Activated naive CD4-positive, alpha-beta T cell treated with anti-CD3 and anti-CD28 coated beads for 36 hours (primary cell): ENCODE data around the gene ACTL7B. TPM values are rescaled to one million over a fixed set of nuclear protein-coding genes. Genes with fewer than 3 reads are reported as not detected.
"Not testable (repeated sequence)": the region's sequence is repeated elsewhere in the genome, so short reads cannot be mapped to it uniquely, and the experiment has no call there.

Experiments
- CTCF ChIA-PET: fragments of 350-600 bp; sonication (Branson Sonifier 250); formaldehyde crosslinking; loops from one replicate; lab custom pipeline; 2021; ENCODE audit warnings: antibody characterized with exemption; lab: Charles Lee
- DNase-seq: peaks from one replicate; pipeline ENCODE4 v3.0.0-alpha.2; 2020
- H3K27ac Mint-ChIP-seq: one replicate; pipeline ENCODE4 v1.8.0; 2021; ENCODE audit warnings: mild to moderate bottlenecking, mixed read lengths
- H3K27me3 Mint-ChIP-seq: one replicate; pipeline ENCODE4 v1.8.0; 2021; ENCODE audit warnings: low read depth, mixed read lengths
- H3K36me3 Mint-ChIP-seq: one replicate; pipeline ENCODE4 v1.8.0; 2021; ENCODE audit warnings: low read depth, mixed read lengths
- H3K4me1 Mint-ChIP-seq: one replicate; pipeline ENCODE4 v1.8.0; 2021; ENCODE audit warnings: low read depth, mixed read lengths
- H3K4me3 Mint-ChIP-seq: one replicate; pipeline ENCODE4 v1.8.0; 2021; ENCODE audit warnings: mild to moderate bottlenecking, moderate library complexity, mixed read lengths
- H3K9me3 Mint-ChIP-seq: one replicate; pipeline ENCODE4 v1.8.0; 2021; ENCODE audit warnings: mixed read lengths
- intact Hi-C: fragments of 100-400 bp; cut with micrococcal nuclease; formaldehyde crosslinking; loops from one replicate; pipeline ENCODE4 v1.15.1; 2023
- total RNA-seq, 2 experiments: library from RNA; stranded (reverse); gene quantifications; one replicate each; pipeline ENCODE4 v1.2.3, GENCODE V29; 2021

Gene ACTL7B
- not detected for total RNA-seq

GRCh38 chr9:108855888-108856287 is at the start of gene ACTL7B:
Gene ACTL7B (minus strand): TSS chr9:108855986. CDS start chr9:108855930, 56 bp downstream.
- H3K27me3 Mint-ChIP-seq = no peaks in the 10 kb centered on the region
- DNase-seq = no peak
- CTCF ChIA-PET = no interaction called here

GRCh38 chr9:108905494-108905893 is 49.7 kb upstream of the ACTL7B start:
- no peak overlapping the region for H3K27ac Mint-ChIP-seq
- DNase-seq = no peak
- no peak overlapping the region for H3K4me3 Mint-ChIP-seq
- H3K27me3 Mint-ChIP-seq = no peaks in the 10 kb centered on the region
- CTCF ChIA-PET = no interaction called here
- no peaks in the 10 kb centered on the region for H3K4me1 Mint-ChIP-seq
- intact Hi-C loops = no loop called here
- H3K36me3 Mint-ChIP-seq = peaks cover 38% of the 10 kb centered on the region
- no peaks in the 10 kb centered on the region for H3K9me3 Mint-ChIP-seq

More at GRCh38 chr9:108855888-108856287, at the start of gene ACTL7B:
- no peaks in the 10 kb centered on the region for H3K36me3 Mint-ChIP-seq
- H3K9me3 Mint-ChIP-seq = no peaks in the 10 kb centered on the region
- no peaks in the 10 kb centered on the region for H3K4me1 Mint-ChIP-seq
- intact Hi-C loops = no loop called here
- H3K27ac Mint-ChIP-seq = no peak within 1 kb of the TSS
- no peak within 1 kb of the TSS for H3K4me3 Mint-ChIP-seq

- Mint-ChIP-seq H3K9me3 (no peaks in the 10 kb centered on the region), H3K4me1 (no peaks in the 10 kb centered on the region), H3K4me3 (no peak overlapping the region), H3K27ac (no peak overlapping the region), H3K36me3 (peaks cover 36% of the 10 kb centered on the region), H3K27me3 (no peaks in the 10 kb centered on the region)
- CTCF ChIA-PET = interaction anchor here (0.7 to 1.4 kb wide), 3 partner anchors 9 to 14 kb away, joined by 3 read pairs; no protein-coding TSS in a partner anchor
- intact Hi-C loops = no loop called here
- no peak for DNase-seq
These were observed 48.4 kb upstream of the ACTL7B start for GRCh38 chr9:108904161-108904560.

GRCh38 chr9:108903420-108904103 is 47.8 kb upstream of the ACTL7B start:
- H3K4me3 Mint-ChIP-seq = no peak overlapping the region
- no peak for DNase-seq
- CTCF ChIA-PET = no interaction called here
- no peaks in the 10 kb centered on the region for H3K4me1 Mint-ChIP-seq
- H3K27me3 Mint-ChIP-seq = no peaks in the 10 kb centered on the region
- H3K27ac Mint-ChIP-seq = no peak overlapping the region
- intact Hi-C loops = no loop called here
- H3K9me3 Mint-ChIP-seq = no peaks in the 10 kb centered on the region
- peaks cover 34% of the 10 kb centered on the region for H3K36me3 Mint-ChIP-seq

- Mint-ChIP-seq H3K4me1 (no peaks in the 10 kb centered on the region), H3K9me3 (no peaks in the 10 kb centered on the region), H3K36me3 (peaks cover 48% of the 10 kb centered on the region), H3K27me3 (no peaks in the 10 kb centered on the region), H3K27ac (no peak overlapping the region), H3K4me3 (no peak overlapping the region)
- CTCF ChIA-PET = interaction anchor here (1.3 to 1.4 kb wide), 2 partner anchors 9 to 21 kb away, joined by 3 to 4 read pairs; no protein-coding TSS in a partner anchor
- intact Hi-C loops = no loop called here
- DNase-seq = no peak
These were observed 44.4 kb upstream of the ACTL7B start for GRCh38 chr9:108900176-108900575.

GRCh38 chr9:108899023-108899695 is 43.4 kb upstream of the ACTL7B start:
- CTCF ChIA-PET = interaction anchor here (0.6 to 1.4 kb wide), 5 partner anchors 10 to 1451 kb away, joined by 3 to 5 read pairs (median 3); no protein-coding TSS in a partner anchor
- peaks cover 52% of the 10 kb centered on the region for H3K36me3 Mint-ChIP-seq
- H3K27ac Mint-ChIP-seq, DNase-seq, H3K4me1 Mint-ChIP-seq, H3K4me3 Mint-ChIP-seq, intact Hi-C loops, H3K27me3 Mint-ChIP-seq, H3K9me3 Mint-ChIP-seq: not testable (repeated sequence)

GRCh38 chr9:108897324-108898096 is 41.7 kb upstream of the ACTL7B start:
- Mint-ChIP-seq H3K36me3 (peaks cover 50% of the 10 kb centered on the region), H3K4me1 (no peaks in the 10 kb centered on the region), H3K27me3 (no peaks in the 10 kb centered on the region), H3K4me3 (no peak overlapping the region), H3K27ac (no peak overlapping the region), H3K9me3 (no peaks in the 10 kb centered on the region)
- CTCF ChIA-PET = no interaction called here
- intact Hi-C loops = no loop called here
- no peak for DNase-seq

- DNase-seq = no peak
- peaks cover 57% of the 10 kb centered on the region for H3K36me3 Mint-ChIP-seq
- CTCF ChIA-PET = no interaction called here
- no peaks in the 10 kb centered on the region for H3K27me3 Mint-ChIP-seq
- H3K9me3 Mint-ChIP-seq = no peaks in the 10 kb centered on the region
- intact Hi-C loops = no loop called here
- H3K27ac Mint-ChIP-seq = no peak overlapping the region
- no peak overlapping the region for H3K4me3 Mint-ChIP-seq
- peaks cover 2% of the 10 kb centered on the region for H3K4me1 Mint-ChIP-seq
These were observed 38.6 kb upstream of the ACTL7B start for GRCh38 chr9:108894225-108894997.

- H3K36me3 Mint-ChIP-seq = peaks cover 39% of the 10 kb centered on the region
- H3K4me1 Mint-ChIP-seq = peaks cover 19% of the 10 kb centered on the region
- H3K27me3 Mint-ChIP-seq = no peaks in the 10 kb centered on the region
- no peak overlapping the region for H3K4me3 Mint-ChIP-seq
- H3K27ac Mint-ChIP-seq = no peak overlapping the region
- no peak for DNase-seq
- CTCF ChIA-PET = interaction anchor here (0.6 to 0.8 kb wide), 3 partner anchors 15 to 355 kb away, joined by 3 read pairs; no protein-coding TSS in a partner anchor
- intact Hi-C loops = loop anchor here (1.0 kb wide), 1 partner anchor 512 kb away; no protein-coding TSS in a partner anchor
- no peaks in the 10 kb centered on the region for H3K9me3 Mint-ChIP-seq
These were observed 33.9 kb upstream of the ACTL7B start for GRCh38 chr9:108889649-108890067.

GRCh38 chr9:108886594-108887271 is 30.9 kb upstream of the ACTL7B start:
- DNase-seq, H3K27me3 Mint-ChIP-seq, CTCF ChIA-PET, H3K9me3 Mint-ChIP-seq: not testable (repeated sequence)
- intact Hi-C loops = loop anchor here (1.0 to 2.0 kb wide), 6 partner anchors 48 to 1644 kb away; partner anchors contain the start of genes ABITRAM, ELP1 and EPB41L4B
- H3K36me3 Mint-ChIP-seq = peaks cover 33% of the 10 kb centered on the region
- peak overlapping the region; percentile 77 for H3K27ac Mint-ChIP-seq
- peaks cover 19% of the 10 kb centered on the region for H3K4me1 Mint-ChIP-seq
- H3K4me3 Mint-ChIP-seq = peak overlapping the region; percentile 5
